SK-N-SH treated with all-trans-retinoic acid at 6 μM for 48 hours (cell line): ENCODE data around the gene ALKBH5.
A peak's percentile ranks its signal among the peaks of the same experiment; 100 is the strongest.
"Not testable (repeated sequence)": the region's sequence is repeated elsewhere in the genome, so short reads cannot be mapped to it uniquely, and the experiment has no call there.

Experiments used
- ATAC-seq: fragments of 200-7000 bp; cut with Tn5 transposase; 3 replicates; pipeline ENCODE4 v1.9.1; 2020; ENCODE audit warnings: mild to moderate bottlenecking, moderate library complexity
- ARNTL ChIP-seq: fragments of 450-650 bp; formaldehyde crosslinking; IDR thresholded peaks from 2 replicates; pipeline ENCODE4 v1.5.0; 2020; ENCODE audit warnings: low read depth, mild to moderate bottlenecking, moderate library complexity, borderline replicate concordance
- CSDC2 ChIP-seq: fragments of 250-450 bp; sonication (Bioruptor Pico); IDR thresholded peaks from 2 replicates; pipeline ENCODE4 v1.5.0; 2020; ENCODE audit warnings: mild to moderate bottlenecking, moderate library complexity
- CSRNP3 ChIP-seq: fragments of 250-450 bp; sonication (Bioruptor Pico); IDR thresholded peaks from 2 replicates; pipeline ENCODE4 v1.5.1; 2021; ENCODE audit warnings: mild to moderate bottlenecking, moderate library complexity
- ESRRG ChIP-seq: fragments of 250-450 bp; sonication (Bioruptor Pico); IDR thresholded peaks from 2 replicates; pipeline ENCODE4 v1.6.1; 2021; ENCODE audit warnings: mild to moderate bottlenecking
- GLIS3 ChIP-seq: fragments of 250-450 bp; sonication (Bioruptor Pico); IDR thresholded peaks from 2 replicates; pipeline ENCODE4 v1.5.0; 2020; ENCODE audit warnings: mild to moderate bottlenecking, moderate library complexity
- ISL1 ChIP-seq: fragments of 250-450 bp; sonication (Bioruptor Pico); IDR thresholded peaks from 2 replicates; pipeline ENCODE4 v2.1.2; 2022; ENCODE audit warnings: mild to moderate bottlenecking, moderate library complexity
- OSR1 ChIP-seq: fragments of 250-450 bp; sonication (Bioruptor Pico); IDR thresholded peaks from 2 replicates; pipeline ENCODE4 v1.8.0; 2022; ENCODE audit warnings: moderate library complexity, mild to moderate bottlenecking, inconsistent platforms
- PATZ1 ChIP-seq: fragments of 250-450 bp; sonication (Bioruptor Pico); IDR thresholded peaks from 2 replicates; pipeline ENCODE4 v1.8.0; 2020; ENCODE audit warnings: mild to moderate bottlenecking, moderate library complexity, borderline replicate concordance
- PPARA ChIP-seq: fragments of 250-450 bp; sonication (Bioruptor Pico); IDR thresholded peaks from 2 replicates; pipeline ENCODE4 v1.5.0; 2020; ENCODE audit warnings: mild to moderate bottlenecking, borderline replicate concordance
- RARB ChIP-seq: fragments of 250-450 bp; sonication (Bioruptor Pico); IDR thresholded peaks from 2 replicates; pipeline ENCODE4 v1.8.0; 2021; ENCODE audit warnings: mild to moderate bottlenecking, moderate library complexity
- SNAI2 ChIP-seq: fragments of 250-450 bp; sonication (Bioruptor Pico); IDR thresholded peaks from 2 replicates; pipeline ENCODE4 v1.5.0; 2020; ENCODE audit warnings: mild to moderate bottlenecking, moderate library complexity
- TCF4 ChIP-seq: fragments of 250-450 bp; sonication (Bioruptor Pico); IDR thresholded peaks from 2 replicates; pipeline ENCODE4 v1.8.0; 2021; ENCODE audit warnings: mild to moderate bottlenecking, moderate library complexity, borderline replicate concordance
- TOX ChIP-seq: fragments of 250-450 bp; sonication (Bioruptor Pico); IDR thresholded peaks from 2 replicates; pipeline ENCODE4 v1.8.0; 2021; ENCODE audit warnings: mild to moderate bottlenecking, moderate library complexity, borderline replicate concordance
- ZC3H10 ChIP-seq: fragments of 250-450 bp; sonication (Bioruptor Pico); IDR thresholded peaks from 2 replicates; pipeline ENCODE4 v1.5.1; 2021; ENCODE audit warnings: mild to moderate bottlenecking, moderate library complexity
- ZFP3 ChIP-seq: fragments of 250-450 bp; sonication (Bioruptor Pico); IDR thresholded peaks from 2 replicates; pipeline ENCODE4 v1.5.0; 2020; ENCODE audit warnings: mild to moderate bottlenecking, moderate library complexity
- ZFP30 ChIP-seq: fragments of 450-650 bp; formaldehyde crosslinking; IDR thresholded peaks from 2 replicates; pipeline ENCODE4 v1.5.0; 2022; ENCODE audit warnings: mild to moderate bottlenecking, moderate library complexity
- ZNF565 ChIP-seq: fragments of 450-650 bp; formaldehyde crosslinking; conservative IDR thresholded peaks from 2 replicates; pipeline ENCODE4 v1.5.0; 2020; ENCODE audit warnings: low read depth, mild to moderate bottlenecking, moderate library complexity
- ZNF70 ChIP-seq: fragments of 450-650 bp; formaldehyde crosslinking; IDR thresholded peaks from 2 replicates; pipeline ENCODE4 v1.5.0; 2020; ENCODE audit warnings: mild to moderate bottlenecking, moderate library complexity
- ZNF8 ChIP-seq: fragments of 450-650 bp; formaldehyde crosslinking; IDR thresholded peaks from 2 replicates; pipeline ENCODE4 v1.5.0; 2020; ENCODE audit warnings: mild to moderate bottlenecking, moderate library complexity
- TF ChIP-seq, protein P1 (sequence below): fragments of 250-450 bp; sonication (Bioruptor Pico); IDR thresholded peaks from 2 replicates; pipeline ENCODE4 v1.5.1; 2020; ENCODE audit warnings: low read depth, mild to moderate bottlenecking, moderate library complexity
- TF ChIP-seq, protein P2 (sequence below): fragments of 250-450 bp; sonication (Bioruptor Pico); IDR thresholded peaks from 2 replicates; pipeline ENCODE4 v1.8.0; 2021; ENCODE audit warnings: low read depth, mild to moderate bottlenecking, moderate library complexity, borderline replicate concordance

The ALKBH5 gene

GRCh38 chr17:18208092-18208491, 24.5 kb downstream of the ALKBH5 start:
- ATAC-seq = no peak
- TF ChIP-seq ZNF8 (CRISPR knock-in tag) (no peak), ZC3H10 (CRISPR knock-in tag) (no peak), ZFP3 (CRISPR knock-in tag) (no peak), OSR1 (CRISPR knock-in tag) (no peak), ZFP30 (CRISPR knock-in tag) (no peak), ESRRG (CRISPR knock-in tag) (no peak), ZNF565 (no peak)
- TF ChIP-seq, all 23 proteins: peak for 0

DNA sequence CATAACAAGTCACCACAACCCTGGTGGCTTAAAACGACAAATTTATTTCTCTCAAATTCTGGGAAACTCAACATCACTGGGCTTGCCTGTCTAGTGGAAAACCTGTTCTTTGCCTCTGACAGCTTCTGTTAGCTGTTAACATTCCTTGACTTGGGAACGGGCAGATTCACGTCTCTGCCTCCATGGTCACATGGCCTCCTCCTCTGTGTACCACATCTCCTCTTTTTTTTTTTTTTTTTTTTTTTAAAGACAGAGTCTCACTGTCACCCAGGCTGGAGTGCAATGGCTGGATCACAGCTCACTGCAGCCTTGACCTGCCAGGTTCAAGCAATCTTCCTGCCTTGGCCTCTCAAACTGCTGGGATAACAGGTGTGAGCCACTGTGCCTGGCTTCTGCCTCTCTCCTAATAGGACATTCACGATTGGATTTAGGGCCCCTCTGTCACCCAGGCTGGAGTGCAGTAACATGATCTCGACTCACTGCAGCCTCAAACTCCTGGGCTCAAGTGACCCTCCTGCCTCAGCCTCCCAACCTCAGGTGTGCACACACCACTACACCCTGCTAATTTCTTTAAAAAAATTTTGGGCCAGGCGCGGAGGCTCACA, 30.1 kb downstream of the ALKBH5 start:
- no peak for TF ChIP-seq TOX (CRISPR knock-in tag)
- TF ChIP-seq, protein P1, sequence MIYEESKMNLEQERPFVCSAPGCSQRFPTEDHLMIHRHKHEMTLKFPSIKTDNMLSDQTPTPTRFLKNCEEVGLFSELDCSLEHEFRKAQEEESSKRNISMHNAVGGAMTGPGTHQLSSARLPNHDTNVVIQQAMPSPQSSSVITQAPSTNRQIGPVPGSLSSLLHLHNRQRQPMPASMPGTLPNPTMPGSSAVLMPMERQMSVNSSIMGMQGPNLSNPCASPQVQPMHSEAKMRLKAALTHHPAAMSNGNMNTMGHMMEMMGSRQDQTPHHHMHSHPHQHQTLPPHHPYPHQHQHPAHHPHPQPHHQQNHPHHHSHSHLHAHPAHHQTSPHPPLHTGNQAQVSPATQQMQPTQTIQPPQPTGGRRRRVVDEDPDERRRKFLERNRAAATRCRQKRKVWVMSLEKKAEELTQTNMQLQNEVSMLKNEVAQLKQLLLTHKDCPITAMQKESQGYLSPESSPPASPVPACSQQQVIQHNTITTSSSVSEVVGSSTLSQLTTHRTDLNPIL (CRISPR knock-in tag) = no peak
- TF ChIP-seq TCF4 = no peak
- no peak for TF ChIP-seq SNAI2 (CRISPR knock-in tag)

GRCh38 chr17:18216906-18217305, 33.3 kb downstream of the ALKBH5 start:
- ATAC-seq = not testable (repeated sequence)

More for the DNA sequence above, 30.1 kb downstream of the ALKBH5 start:
- no peak for ATAC-seq

DNA sequence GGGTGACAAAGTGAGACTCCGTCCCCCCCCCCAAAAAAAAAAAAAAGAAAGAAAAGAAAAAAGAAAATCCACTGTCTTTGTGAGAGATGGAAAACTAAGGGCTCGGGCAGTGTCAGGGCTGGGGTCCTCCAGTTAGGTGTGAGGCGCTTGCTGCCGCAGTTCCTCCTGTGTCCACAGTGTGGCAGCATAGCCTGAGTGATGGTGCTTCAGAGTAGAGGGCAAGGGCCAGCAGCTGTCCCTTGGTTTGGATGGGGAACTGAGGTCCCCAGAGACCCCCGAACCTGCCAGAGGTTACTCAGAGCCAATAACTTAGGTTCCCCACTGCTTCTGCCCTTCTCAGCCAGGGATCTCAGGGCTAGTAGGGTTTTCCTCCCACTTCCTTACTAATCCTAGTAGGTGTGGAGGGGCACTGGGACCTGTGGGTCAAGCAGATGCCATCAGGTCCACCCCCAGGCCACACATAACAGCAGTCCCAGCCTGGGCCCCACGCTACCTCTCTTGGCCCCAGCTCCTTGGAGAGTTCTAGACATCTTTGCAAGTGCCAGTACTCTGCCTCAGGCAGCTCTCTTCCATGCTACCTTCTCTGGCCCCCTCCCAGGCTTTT, 33.9 kb downstream of the ALKBH5 start:
- peak; percentile 94 for ATAC-seq
- TF ChIP-seq ISL1 (CRISPR knock-in tag) (no peak), ZFP30 (CRISPR knock-in tag) (no peak), SNAI2 (CRISPR knock-in tag) (no peak), ARNTL (CRISPR knock-in tag) (no peak), ZNF70 (CRISPR knock-in tag) (no peak), CSDC2 (CRISPR knock-in tag) (no peak), ESRRG (CRISPR knock-in tag) (no peak), RARB (no peak), ZNF8 (CRISPR knock-in tag) (no peak), TOX (CRISPR knock-in tag) (no peak), GLIS3 (CRISPR knock-in tag) (no peak), PPARA (CRISPR knock-in tag) (no peak), OSR1 (CRISPR knock-in tag) (no peak), CSRNP3 (CRISPR knock-in tag) (no peak), PATZ1 (CRISPR knock-in tag) (no peak), ZNF565 (no peak), ZC3H10 (CRISPR knock-in tag) (no peak), TCF4 (no peak), ZFP3 (CRISPR knock-in tag) (no peak)
- TF ChIP-seq, protein P2, sequence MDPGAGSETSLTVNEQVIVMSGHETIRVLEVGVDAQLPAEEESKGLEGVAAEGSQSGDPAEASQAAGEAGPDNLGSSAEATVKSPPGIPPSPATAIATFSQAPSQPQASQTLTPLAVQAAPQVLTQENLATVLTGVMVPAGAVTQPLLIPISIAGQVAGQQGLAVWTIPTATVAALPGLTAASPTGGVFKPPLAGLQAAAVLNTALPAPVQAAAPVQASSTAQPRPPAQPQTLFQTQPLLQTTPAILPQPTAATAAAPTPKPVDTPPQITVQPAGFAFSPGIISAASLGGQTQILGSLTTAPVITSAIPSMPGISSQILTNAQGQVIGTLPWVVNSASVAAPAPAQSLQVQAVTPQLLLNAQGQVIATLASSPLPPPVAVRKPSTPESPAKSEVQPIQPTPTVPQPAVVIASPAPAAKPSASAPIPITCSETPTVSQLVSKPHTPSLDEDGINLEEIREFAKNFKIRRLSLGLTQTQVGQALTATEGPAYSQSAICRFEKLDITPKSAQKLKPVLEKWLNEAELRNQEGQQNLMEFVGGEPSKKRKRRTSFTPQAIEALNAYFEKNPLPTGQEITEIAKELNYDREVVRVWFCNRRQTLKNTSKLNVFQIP (CRISPR knock-in tag) = no peak
- TF ChIP-seq, all 23 proteins: peak for 0
